Kasumi-1 (cell line): ENCODE results near the gene SAMD1.

Experiments
- DNase-seq, 2 experiments: peaks; one replicate each; lab custom pipeline; 2025; lab: John Stamatoyannopoulos, UW

The SAMD1 gene

DNA sequence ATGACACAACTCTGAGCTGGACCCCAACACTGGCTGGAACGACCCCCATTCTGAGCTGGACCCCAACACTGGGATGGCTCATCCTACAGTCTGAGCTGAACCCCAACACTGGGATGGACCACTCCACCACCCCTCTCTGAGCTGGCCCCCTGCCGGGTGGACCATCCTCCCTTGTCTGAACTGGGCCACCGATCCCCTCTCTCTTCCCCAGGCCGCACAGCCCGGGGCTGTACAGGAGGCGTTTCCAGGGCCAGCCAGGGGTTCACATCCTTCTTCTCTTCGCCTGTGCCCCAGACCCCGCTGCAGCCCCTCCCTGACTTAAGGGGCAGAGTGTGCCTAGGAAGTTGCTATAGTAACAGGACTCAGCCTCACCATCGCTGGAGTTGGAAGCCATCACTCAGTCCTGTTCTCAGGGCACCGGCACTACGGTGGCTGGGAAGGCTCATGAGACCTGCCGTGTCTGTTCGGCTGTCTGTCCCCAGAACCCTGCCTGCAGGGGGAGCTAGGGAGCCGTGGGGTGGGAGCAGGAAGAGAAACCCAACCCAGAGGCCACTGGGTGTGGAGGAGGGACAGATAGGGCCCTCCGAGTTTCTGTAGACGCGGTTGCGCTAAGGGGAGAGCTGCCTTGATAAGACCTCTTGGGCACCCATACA lies 23.3 kb upstream of the SAMD1 start:
- DNase-seq, result peak; percentile 85 to 91

GRCh38 chr19:14112809-14113385 lies 22.3 kb upstream of the SAMD1 start:
- no peak for DNase-seq

- DNase-seq, result no peak
Measured at GRCh38 chr19:14112051-14112808, 21.7 kb upstream of the SAMD1 start.

DNA sequence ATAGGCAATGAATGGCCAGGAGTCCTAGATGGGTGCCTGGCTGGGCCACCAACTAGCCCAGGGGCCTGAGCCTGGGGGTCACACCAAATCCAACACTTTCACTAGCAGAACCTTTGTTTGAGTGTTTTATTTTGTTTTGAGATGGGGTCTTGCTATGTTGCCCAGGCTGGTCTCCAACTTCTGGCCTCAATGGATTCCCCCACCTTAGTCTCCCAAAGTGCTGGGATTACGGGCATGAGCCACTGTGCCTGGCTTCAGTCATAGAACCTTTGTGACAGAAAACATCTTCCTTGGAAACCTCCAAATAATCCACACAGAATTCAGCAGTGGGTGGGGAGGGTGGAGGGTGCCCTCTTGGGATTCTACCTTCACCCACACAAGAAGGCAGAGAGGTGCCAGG lies 20.9 kb upstream of the SAMD1 start:
- DNase-seq, result no peak

GRCh38 chr19:14110650-14111049 lies 20.1 kb upstream of the SAMD1 start:
- no peak for DNase-seq

DNA sequence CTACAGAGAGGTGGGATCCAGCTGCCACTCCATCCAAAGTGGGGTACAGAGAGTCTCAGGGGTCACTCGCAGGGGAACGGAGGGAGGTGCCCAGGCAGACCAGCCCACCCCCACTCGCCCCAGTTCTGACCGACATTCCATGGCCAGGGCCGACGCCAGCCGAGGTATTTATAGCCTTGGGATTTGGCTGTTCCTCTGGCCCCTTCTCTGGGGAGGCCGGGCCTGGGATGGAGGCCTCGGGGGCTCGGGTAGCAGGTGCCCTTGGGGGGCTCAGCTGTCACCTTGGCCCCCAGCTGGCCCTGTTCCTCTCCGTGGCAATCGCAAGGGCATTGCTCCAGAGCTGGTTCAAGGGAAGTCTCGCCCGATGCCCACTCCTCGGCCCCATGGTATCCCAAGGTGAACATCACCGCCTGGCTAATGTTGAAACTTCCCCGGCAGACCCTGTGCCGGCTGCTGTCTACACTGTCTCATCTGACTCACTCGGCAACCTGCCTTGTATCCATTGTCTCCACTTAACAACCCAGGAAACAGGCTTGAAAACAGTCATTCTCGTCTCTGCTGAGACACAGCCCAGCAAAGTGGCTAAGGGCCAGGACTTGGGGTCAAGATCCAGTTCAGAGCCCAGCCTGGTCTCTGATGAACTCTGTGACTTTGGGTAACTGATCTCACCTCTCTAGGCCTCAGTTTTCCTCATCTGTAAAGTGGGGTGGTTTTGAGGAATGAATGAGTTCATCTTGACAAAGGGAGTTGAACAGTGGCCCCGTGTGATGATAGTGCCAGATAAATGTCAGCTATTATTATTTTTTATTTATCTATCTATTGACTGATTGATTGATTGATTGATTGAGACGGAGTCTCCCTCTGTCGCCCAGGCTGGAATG lies 17.3 kb upstream of the SAMD1 start:
- DNase-seq, result no peak

DNA sequence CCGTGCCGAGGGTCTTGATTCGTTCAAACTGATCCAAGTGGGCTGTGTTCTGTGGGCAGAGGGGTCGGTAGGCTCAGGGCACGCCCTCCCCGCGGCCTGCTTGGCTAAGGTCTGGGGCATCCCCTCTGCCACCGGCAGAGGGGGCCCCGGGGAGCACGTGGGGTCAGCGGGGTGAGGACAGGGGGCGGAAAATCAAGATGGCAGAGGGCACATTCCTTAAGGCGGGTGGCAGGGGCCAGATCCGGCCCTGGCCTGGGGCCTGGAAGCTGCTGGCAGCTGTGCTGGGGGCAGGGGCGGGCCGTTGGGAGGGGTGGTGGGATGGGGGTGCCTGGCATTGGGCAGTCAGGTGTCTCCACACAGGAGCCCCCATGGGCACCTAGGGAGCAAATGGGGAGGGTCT lies 16.3 kb upstream of the SAMD1 start:
- no peak for DNase-seq

GRCh38 chr19:14105680-14106079 lies 15.1 kb upstream of the SAMD1 start:
- DNase-seq, result no peak

- DNase-seq, result no peak
Measured at GRCh38 chr19:14103310-14103709, 12.8 kb upstream of the SAMD1 start.

DNA sequence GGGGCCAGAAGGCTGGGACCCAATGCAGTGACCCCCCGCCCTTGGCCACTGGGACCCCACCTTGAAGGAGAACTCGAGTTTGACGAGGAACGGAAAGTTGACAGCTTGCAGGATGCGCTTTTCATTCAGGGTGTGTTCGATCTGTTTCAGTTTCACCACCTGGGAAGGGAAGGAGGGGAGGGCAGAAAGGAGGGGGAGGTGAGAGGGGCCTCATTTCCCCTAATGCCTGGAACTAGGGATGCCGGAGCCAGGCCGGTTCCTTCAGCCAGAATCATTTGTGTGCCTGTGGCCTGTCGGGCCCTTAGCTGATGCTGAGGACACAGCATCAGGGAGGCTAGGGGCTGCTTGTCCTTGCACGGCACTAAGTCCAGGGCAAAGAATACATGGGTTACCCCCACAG lies 12.2 kb upstream of the SAMD1 start:
- DNase-seq, result no peak

DNA sequence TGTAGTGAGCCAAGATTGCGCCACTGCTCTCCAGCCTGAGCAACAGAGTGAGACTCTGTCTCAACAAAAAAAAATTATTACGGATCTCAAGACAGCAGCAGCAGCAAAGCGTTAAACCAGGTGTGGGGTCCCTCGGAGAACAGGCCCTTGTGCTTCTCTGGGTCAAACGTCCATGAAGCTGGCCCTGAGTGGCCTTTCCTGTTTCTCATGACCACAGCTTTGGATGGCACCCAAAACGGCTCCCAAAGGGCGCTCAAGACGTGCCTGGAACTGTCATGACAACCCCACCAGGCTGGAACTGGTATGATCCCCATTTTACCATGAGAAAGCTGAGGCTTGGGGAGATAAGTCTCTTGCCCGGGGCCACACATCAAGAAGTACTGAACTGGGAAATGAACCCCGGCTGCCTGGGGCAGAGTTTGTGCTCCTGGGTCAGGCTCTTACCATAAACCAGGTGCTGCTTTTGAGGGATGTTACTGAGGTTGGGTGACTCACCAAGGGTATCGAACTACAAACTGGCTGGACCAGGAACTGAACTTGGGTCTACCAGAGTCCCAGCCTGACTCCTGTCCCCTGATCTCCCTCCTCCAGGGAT lies 11.6 kb upstream of the SAMD1 start:
- no peak for DNase-seq

- DNase-seq, result no peak
Measured at GRCh38 chr19:14101003-14101545, 10.5 kb upstream of the SAMD1 start.

DNA sequence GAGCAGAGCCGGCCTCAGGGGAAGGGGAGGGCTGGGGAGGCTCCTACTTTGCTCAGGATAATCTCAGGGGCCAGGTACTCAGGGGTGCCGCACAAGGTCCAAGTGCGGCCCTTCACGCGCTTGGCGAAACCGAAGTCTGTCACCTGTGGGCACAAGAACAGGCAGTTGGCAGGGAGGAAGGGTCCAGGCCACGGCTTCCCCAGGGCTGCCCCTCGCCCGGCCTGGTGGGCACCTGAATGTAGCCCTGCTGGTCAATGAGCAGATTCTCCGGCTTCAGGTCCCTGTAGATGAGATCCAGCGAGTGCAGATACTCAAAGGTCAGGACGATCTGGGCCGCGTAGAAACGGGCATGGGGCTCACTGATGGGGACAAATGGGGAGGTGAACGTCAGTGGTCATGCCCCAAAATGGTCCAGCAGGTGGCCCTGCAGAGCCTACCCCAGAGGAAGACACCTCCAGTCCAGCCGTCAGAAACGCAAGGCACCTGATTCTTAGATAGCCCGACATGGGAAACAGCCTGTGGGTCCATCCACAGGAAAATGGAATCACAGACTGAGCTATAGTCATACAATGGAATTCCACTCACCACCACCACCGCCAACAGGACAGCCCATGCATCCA lies 7.1 kb upstream of the SAMD1 start:
- no peak for DNase-seq

- no peak for DNase-seq
Measured at GRCh38 chr19:14096272-14096992, 5.9 kb upstream of the SAMD1 start.

GRCh38 chr19:14094854-14095253 lies 4.3 kb upstream of the SAMD1 start:
- DNase-seq, result no peak

- DNase-seq, result no peak
Measured at GRCh38 chr19:14093117-14093823, 2.7 kb upstream of the SAMD1 start.

DNA sequence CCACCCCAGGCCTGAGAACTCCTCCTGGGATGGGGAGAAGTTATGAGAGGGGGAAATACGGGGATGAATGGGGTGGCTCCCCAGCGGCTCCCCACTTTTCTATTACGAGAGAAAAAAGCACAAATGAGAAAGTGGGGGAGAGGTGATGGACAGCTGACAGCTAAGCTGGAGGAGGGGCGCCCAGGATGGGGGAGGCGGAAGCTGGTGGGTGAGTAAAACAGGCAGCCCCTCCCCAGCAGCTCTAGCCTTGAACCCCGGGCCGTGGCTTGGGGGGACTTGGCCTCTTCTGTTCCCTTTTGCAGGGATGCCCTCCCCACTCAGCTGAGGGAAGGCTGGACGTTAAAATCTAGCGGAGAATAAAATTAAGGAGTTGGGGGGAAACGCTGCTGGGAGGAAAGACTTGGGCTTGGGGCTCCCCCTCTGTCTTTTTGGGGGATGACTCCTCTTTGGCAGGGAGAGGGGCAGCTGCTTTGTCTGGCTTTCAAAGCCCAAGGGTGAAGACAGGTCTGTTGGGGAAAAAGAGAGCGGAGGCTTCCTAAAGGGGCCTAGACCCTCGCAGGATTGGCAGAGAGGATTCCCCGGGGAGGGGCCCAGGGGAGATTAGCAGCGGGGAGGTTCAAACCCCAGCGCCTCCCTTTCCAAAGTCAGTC lies 1.4 kb upstream of the SAMD1 start:
- peak in 1 of 2 experiments; percentile 48 for DNase-seq

DNA sequence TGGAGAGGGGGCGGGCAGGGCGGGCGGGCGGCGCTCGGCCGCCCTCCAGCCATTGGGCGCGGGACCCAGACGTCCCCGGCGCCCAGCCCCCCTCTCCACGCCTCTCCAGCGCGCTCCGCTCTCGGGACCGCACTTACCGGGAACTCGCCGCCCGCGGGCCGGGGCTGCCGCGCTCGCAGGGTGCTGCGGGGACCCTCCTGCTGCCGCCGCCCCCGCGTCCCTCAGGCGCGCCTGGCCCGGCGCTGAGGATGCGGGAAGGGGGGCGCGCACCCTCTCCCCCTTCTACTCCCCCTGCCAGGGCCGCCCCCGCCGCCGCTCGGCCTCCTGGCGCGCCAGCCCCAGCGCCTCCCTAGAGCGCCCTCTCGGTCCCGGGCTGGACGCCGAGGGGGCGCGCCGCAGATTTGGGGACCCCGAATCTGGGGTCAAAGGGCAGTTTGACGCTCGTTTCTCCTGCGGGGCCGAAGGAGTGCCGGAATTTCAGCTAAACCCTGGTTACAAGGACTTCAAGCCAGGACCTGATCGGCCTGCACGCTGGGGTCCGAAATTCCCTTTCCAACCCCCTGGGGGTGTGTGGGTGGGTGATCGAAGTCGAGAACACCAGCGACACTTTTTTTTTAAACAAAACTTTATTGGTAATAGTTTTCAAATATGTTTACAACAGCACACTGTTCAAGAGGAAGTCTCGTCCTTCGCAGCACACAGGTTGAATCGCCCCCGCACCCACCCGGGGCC lies 696 bp upstream of the SAMD1 start:
- peak; percentile 69 to 79 for DNase-seq
